Suppressor macrophage treated with lipopolysaccharide for 4 hours (primary cell): ENCODE results near the gene CLEC16A.
"Not testable (repeated sequence)": the region's sequence is repeated elsewhere in the genome, so short reads cannot be mapped to it uniquely, and the experiment has no call there.

Experiments used
- DNase-seq: peaks from one replicate; pipeline ENCODE4 v3.0.0-alpha.2; 2020

The CLEC16A gene

DNA sequence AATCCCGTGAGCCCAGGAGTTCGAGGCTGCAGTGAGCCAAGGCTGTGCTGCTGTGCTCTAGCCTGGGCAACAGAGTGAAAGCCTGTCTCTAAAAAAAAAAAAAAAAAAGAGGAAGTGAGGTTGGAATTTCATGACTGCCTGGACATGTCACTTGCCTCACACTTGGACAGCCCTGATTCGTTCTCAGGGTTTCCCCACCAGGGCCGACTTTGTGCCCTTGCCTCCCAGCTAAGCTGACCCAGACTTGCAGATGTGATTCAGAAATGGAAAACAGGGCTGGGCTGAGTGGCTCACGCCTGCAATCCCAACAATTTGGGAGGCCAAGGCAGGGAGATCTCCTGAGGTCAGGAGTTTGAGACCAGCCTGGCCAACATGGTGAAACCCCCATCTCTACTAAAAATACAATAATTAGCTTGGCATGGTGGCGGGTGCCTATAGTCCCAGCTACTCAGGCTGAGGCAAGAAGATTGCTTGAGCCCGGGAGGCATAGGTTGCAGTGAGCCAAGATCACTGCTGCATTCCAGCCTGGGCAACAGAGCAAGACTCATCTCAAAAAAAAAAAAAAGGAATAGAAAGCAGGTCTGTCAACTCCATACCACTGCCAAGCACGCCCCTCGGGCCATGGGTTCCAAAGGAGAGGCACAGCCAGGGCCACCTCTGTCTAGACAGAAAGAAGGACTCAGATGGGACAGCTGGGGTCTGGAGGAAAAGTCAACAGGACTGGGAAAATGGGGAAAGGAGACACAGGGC lies 264.7 kb downstream of the CLEC16A start:
- DNase-seq = peak; percentile 95

DNA sequence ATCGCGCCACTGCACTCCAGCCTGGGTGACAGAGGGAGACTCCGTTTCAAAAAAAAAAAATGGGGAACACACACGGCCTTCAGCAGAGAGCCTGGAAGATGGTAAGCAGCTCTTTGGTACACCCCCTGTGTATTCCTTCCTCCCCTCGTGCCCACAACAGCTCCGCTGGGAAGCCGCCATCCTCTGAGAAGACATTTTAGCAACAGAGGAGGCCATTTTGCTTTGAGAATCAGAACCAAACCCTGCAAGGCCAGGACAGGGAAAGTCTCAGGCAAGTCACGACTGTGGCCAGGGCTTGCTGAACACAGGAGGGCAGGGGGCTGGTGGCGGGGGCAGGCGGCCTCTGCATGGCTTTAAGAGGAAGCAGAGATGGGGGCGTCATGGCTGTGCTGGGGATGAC lies 265.9 kb downstream of the CLEC16A start:
- DNase-seq = no peak

DNA sequence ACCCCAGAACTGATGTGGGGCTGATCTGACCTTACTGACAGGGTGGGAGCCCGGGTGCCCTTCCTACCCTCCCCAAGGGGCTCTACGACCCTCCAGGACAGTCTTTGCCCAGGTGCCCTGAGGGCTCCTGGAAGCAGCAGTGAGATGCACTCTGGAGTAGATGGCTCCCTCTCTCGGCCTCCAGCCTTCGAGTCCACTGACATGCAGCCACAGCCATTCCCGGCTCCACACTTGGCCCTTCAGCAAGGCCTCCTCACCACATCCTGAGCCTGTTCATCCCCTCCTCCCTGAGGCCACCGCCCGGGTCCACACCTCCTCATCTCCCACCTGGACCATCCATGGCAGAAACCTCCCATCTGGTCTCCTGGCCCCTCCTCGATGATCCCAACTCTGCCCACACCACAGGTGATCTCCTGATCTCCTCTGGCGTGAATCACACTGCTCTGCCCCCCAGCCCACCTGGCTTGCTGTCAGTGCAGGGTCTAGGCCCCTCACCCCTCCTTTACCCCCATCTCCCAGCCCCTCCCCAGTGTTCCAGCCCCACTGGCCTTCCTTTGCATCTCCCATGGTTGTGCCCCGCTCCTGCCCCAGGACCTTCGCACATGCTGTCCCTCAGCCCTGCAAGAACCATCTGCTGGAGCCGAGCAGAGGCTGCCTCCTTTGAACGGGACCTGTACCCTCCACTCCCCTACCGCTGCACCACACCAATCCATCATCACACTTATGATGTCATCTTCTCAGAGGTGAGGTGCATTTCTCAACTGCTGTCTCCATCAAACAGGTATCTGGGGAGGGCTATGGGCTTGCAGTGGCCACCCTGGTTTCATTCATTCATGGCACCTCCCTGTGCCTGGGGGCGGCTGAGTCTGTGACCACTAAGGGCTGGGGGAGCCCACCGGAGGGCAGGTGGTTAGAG lies 267.0 kb downstream of the CLEC16A start:
- DNase-seq = no peak

DNA sequence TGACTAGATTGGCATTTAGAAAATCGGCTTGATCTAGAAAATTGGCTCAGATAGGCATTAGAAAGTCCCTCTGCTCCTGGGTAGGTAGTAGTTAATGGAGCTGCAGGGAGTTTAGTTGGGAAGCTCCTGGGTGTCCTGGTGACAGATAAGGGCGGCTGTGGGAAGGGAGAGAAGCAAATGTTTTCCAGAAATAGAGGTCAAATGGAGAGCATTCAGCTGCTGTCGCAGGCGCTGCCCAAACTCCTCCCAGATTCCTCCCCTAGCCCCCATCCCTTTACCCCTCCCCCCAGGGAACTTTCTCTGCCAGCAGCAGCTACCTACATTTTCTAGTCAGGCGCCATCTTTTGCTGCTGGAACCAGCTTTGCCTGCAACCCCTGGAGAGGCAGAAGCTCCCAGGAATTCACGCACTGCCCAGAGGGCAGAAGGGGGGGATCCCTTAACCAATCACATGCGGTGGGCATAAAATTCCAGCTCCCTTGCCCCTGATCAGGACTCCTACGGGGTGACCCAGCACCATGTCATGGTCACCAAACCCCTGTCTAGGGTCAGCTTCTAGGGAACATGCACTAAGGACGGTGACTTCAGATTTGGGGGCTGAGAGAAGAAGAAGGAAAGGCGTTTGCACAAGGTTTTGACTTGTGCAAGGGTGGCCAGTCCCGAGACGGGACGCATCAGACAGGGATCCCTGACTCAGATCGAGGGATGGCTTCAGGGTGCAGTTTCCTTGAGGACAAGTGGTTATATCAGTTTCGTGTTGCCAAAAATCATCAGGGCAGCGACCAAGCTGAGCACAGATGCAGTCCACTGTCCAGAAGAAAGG lies 267.8 kb downstream of the CLEC16A start:
- peak; percentile 84 for DNase-seq

DNA sequence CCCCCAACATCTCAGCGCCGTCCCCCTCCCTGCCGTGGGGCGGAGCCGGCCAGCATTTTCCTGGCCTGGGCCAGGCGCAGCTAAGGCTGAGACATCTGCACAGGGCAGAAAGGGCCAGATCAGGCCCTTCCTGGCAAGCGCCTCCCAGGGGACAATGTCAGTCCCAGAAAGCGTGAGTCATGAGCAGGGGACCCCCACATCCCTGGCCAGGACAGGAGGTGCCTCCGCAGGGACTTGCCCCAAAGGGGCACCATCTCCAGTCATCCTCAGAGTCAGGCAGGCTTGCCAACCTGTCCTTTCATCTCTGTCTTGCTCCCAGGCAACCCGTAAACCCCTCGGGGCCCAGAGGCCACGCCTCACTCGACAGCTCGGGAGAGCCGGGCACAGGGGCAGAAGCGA lies 268.4 kb downstream of the CLEC16A start:
- no peak for DNase-seq

DNA sequence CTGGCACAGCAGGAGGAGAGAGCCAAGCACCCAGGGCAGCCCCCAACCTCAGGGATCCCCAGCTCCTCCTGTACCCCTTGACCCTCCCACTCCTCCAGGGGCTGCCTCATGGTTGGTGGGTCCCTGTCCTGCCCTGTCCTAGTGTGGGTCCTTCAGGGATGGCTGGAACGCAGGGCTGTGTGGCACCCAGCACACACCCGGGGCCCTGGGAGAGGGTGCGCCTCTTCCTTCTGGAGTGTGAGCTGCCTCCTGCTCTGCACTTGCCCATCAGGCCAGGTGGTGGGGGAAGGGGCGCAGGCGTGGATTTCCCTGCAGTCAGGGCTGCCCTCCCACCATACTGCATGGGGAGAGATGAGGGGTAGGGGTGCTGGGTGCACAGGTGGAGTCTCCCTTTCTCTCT lies 269.0 kb downstream of the CLEC16A start:
- DNase-seq = no peak

DNA sequence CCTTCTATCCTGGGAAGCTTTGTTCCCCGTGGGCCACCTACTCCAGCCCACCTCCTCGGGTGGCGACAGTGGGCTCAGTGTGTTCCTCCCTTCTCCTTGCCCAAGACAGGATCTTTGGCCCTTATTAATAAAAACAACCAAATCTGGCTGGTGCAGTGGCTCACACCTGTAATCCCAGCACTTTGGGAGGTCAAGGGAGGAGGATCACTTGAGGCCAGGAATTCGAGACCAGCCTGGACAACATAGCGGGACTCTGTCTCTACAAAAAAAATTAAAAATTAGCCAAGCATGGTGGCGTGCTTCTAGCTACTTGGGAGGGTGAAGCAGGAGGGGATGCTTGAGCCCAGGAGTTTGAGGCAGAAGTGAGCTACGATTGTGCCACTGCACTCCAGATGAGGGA lies 269.4 kb downstream of the CLEC16A start:
- DNase-seq = no peak

DNA sequence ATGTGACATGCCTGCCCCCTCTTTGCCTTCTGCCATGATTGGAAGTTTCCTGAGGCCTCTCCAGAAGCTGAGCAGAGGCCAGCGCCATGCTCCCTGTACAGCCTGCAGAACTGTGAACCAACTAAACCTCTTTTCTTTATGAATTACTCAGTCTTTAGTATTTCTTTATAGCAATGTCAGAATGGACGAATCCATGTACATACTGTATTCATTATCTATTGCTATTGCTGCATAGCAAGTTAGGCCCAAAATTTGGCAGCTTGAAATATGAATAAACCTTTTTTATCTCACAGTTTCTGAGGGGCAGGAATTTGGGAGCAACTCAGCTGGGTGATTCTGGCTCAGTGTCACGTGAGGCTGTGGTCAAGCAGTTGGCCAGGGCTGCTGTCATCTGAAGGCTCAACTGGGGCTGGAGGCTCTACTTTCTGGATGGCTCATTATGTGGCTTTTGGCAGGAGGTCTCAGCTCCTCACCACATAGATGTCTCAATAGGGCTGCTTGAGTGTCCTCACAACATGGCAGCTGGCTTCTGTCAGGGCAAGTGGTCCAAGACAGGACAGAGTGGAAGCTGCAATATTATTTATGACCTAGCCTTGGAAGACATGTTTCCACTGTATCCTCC lies 271.7 kb downstream of the CLEC16A start:
- DNase-seq = no peak

DNA sequence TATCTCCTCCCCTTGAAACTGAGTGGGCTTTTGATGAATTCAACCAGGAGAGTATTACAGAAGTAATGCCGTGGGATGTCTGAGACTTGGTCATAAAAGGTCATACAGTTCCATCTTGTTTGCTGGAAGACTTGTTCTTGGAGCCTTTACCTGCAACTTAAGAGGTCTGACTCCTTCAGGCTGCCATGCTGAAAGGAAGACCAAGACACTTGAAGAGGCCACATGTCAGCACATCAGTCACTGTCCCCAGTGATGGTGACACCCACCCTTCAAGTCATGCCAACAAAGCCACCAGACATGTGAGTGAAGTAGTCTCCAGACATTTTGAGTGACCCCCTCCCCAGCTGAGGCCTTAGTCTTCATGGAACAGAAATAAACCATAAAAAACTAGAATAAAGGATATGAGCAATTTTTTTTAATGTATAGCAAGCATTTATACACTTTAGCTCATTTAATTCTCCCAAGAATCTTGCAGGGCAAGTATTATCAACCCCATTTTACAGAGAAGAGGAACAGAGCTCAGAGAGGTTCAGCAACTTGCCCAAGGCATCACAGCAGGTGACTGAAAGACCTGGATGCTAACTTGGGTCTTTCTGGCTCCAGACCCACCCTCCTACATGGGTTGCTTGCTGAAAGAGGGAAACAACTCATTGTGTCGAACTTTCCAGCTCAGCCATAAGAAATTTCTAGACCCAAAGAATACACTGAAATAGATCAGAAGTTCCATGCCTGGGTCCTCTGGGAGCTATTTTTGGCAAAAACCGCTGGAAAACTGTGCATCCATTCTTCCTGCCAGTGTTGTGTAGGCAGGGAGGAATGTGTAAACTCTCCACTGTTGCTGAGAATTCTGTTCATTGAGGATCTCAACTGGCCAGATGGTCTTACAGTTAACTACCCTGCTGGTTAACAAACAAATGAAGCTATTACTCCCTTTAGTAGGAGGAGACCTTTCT lies 273.6 kb downstream of the CLEC16A start:
- DNase-seq = no peak

DNA sequence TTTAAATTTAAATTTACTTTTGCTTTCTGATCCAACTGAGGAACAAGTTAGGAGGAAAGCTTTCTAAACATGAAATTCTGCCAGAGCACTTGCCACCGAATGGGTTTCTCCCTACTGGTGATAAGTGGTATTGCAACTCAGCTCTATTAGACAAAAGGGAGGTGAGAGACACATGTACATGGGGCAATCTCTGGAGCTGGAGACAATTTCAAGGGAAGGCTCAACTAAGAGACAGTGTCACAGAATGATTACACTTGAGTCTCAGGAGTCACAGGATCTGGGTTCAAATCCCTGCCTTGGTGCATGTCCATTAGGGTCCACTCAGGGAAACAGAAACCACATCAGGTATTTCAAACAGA lies 274.2 kb downstream of the CLEC16A start:
- no peak for DNase-seq

DNA sequence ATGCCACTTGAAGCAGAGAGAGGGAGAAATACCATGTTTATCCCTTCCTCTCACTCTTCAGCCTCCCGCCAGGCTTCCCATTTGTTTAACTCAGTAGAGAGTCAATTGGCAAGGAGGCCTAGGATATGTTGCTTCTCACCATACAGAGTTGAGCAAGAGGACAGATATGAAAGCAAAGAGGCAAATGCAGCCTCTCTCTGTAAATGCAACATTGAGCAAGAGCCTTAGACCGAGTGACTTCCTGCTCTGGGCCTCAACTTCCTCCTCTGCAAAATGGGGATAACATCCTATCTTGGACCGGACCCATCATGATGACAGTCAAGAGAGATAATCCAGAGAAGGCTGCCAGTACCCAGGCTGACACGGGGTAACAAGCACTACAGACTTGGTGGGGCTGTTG lies 274.8 kb downstream of the CLEC16A start:
- DNase-seq = peak; percentile 66

DNA sequence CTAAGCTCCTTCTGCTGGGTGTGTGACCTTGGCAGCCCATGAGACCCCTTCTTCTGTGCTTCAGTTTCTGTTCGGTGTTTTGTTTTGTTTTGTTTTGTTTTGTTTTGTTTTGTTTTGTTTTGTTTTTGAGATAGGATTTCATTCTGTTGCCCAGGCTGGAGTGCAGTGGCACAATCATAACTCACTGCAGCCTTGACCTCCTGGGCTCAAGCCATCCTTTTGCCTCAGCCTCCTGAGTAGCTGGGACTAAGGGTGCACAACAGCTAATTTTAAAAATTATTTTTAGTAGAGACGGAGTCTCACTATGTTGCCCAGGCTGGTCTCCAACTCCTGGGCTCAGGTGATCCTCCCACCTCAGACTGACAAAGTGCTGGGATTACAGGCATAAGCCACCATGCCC lies 276.1 kb downstream of the CLEC16A start:
- not testable (repeated sequence) for DNase-seq

DNA sequence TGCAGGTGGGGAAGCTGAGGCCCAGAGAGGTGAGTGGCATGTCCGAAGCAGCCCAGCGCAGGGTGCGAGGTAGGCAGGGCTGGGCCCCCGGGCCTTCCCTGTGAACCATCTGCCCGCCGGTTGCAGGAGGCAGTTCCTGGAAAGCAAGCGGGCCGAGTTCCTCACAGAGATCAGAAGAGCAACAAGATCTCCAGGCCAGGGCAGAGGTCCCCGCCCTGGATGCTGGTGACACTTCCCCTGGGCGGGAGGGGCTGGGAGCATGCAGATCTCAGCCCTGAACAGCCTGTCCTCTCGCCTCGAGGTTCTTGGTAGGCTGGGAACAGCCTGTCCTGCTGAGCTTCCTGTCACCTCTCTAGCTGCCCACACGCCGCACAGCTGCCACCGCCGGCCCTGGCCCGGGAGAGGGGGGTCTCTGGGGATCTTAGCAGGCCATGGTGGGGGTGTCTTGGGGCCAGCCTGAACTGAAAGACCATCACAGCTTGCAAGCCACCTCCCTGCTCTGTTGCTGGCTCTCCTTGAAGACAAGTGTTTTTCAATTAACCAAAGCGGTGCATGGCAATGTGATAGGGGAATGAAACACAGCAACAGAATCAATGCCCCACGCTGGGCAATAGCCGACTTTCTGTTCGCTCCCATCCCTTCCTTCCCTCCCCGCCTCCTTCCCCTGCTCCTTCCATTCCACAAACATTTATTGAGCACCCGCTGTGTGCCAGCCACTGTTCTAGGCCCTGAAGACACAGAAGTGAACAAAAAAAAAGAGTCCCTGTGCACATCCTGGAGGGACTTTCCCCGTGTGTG lies 279.9 kb downstream of the CLEC16A start:
- DNase-seq = peak; percentile 86

DNA sequence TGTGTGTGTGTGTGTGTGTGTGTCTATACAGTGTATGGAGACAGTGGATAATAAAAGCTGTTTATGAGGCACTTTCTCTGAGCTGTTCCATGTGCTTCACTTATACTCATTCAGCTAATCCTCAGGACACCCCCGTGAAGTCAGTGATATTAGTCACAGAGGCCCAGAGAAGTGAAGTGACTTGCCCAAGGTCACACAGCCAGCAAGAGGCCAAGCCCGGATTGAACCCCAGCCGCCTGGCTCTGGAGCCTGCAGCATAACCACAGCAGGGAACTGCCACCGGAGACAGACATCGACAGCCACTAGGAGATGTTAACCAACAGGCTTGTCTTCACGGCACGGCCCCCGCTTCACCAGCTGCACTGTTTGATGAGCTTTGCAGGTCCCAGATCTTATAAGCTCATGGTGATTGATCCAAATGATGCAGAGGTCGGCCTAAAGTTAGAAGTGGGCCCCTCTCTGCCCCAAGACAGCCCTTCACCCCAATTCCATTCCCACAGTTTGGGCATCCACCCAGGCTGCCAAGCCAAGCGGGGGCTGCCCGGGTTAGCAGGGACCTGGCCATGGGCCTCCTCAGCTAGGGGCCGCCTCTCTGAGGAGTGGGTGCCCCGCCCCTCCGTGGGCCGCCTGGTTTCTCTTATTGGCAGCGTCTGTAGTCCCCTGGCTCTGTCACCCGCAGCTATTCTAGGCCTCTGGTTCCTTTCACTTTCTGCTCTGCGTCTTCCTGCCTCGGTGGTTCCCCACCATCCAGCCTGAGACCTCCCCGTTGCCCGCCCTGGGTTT lies 280.7 kb downstream of the CLEC16A start:
- DNase-seq = peak; percentile 65

DNA sequence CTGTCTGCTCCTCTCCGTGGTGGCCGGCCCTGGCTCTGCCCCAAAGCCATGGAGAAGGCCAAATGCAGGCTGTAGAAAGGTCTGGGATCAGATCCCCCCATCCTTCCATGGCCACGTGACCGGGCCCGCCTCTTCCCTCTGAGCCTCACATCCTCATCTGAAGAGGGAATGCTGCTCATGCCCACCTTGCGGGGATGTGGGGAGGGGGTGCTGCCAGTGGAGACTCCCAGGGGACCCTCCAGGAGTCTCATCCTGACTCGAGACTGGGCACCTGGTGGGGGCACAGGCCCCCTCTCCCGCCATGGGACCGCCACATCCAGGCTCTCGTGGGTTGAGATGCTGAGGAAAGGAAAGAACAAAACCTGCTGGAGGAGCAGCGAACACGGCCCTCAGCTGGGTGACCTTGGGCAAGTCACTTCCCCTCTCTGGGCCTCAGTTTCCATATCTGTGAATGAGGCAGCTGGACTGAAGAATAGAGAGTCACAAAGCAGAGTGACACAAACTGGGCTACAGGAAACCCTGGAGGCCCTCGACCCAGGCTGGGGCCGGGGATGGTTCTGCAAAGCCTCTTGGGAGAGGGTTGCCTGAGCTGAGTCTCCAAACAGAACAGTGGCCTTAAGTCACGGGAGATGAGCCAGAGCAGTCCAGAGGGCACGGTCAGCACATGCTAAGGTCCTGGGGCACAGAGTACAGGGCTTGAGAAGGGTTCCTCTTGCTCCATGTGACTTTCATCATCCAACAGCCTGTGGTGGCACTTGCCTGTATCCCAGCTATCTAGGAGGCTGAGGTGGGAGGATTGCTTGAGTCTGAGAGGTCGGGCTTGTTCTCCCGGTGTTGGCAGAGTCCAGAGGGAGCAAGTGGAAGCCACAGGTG lies 281.5 kb downstream of the CLEC16A start:
- no peak for DNase-seq

DNA sequence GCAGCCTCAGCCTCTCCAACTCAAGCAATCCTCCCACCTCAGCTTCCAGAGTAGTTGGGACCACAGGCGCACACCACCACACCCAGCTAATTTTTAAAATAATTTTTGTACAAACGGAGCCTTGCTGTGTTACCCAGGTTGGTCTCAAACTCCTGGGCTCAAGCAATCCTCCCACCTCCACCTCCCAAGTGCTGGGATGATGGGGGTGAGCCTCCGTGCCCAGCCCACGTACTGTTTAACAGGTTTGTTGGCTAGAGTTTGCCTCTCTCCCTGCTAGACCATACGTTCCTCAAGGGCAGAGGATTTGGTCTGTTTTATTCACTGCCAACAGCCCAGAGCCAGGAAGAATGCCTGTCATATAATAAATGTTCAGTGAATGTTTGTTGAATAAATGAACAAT lies 285.1 kb downstream of the CLEC16A start:
- DNase-seq = no peak

DNA sequence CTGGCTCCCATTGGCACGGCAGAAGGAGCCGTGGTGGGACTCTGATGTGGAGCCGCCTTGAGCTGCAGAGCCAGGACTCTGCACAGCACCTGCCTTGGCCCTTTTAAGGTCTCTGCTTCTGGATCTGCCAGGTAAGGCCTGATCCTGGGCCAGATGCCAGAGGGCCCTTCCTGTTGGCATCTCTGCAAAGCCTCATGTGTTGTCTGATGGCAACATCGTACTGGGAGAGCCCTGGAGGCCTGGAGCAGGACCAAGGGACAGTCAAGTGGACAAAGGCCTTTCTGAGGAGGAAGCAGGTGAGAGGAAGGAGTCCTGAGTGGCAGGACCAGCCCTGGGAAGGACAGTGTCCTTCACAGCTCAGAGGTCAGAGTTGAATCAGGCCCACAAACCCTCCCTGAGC lies 285.5 kb downstream of the CLEC16A start:
- DNase-seq = no peak

DNA sequence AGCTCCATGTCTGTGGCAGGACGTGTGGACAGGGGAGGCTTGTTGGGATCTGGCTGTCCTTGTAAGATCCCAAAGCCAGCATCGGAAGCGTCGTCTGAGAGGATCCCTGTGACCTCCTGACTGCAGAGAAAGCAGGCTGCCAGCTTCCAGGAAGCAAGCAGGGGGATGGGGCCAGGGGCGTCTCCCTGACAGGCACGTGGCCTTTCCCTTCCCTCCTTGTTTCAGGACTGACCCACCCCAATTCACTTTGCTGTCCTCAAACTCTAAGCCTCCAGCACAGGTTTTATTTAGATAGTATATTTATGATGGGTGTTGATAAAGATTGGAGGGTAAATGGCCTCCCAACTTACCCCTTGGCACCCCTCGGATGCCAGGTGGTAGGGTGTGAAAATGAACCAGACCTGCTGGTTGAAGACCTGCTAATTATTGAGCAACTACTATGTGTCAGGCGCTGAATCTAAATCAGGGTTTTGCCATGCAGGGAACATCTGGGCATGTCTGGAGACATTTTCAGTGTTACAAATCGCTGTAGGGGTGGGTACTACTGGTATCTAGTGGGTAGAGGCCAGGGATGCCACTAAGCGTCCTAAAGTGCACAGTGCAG lies 287.1 kb downstream of the CLEC16A start:
- DNase-seq = no peak
